Glomerular endothelial cell (primary cell): ENCODE data around the gene CTNND2. TPM values are rescaled to one million over a fixed set of nuclear protein-coding genes. Genes with fewer than 3 reads are reported as not detected.

Experiments
- DNase-seq: peaks from one replicate; pipeline ENCODE4 v3.0.0-alpha.2; 2011; ENCODE audit warnings: low read depth, low spot score; ENCODE audit errors: extremely low read depth
- total RNA-seq: library from RNA; depleted of rRNA; stranded (reverse); fragments of >200 nt; gene quantifications from 2 replicates; pipeline ENCODE4 v1.2.3, GENCODE V29; 2015

CTNND2 gene
- total RNA-seq, 1 donor from 2014 or later = not detected

- no peak for DNase-seq
These were observed 611.4 kb downstream of the CTNND2 start for GRCh38 chr5:11292648-11293356.

DNA sequence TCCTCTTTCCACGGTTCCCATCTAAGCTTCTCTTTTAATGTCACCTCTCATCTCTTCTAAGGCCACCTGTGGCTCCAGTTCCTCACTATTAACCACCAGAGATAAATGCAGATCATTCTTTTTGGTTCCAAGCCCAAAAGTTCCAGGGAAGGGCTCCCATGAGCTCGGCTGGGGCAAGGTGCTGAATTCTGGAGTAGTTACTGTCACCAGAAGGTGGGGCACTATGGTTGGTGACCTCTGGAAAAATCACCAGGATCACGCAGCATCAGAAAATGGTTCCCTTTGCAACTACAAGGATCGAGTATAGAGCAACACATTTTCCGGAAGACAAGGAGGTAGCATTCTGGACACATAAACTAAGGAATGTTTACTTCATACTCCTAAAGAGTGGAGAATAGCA, 614.5 kb downstream of the CTNND2 start:
- DNase-seq = no peak

- no peak for DNase-seq
These were observed 615.0 kb downstream of the CTNND2 start for GRCh38 chr5:11289208-11289607.

DNA sequence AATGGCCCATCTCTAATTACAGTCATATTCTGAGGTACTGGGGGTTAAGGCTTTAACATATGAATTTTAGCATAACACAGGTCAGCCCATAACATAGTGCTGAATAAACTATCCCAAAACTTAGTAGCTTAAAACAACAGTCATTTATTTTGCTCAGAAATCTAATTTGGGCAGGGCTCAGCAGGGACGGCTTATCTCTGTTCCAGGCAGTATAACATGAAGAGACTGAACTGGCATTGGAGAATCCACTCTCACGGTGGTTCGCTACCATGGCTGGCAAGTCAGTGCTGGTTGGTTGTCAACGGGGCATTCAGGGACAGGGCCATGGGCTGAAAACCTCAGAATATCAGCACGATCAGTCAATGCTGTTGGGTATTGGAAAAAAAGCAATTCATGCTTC, 622.4 kb downstream of the CTNND2 start:
- DNase-seq = no peak

- no peak for DNase-seq
These were observed 626.9 kb downstream of the CTNND2 start for GRCh38 chr5:11277323-11277722.

GRCh38 chr5:11273180-11273903, 630.9 kb downstream of the CTNND2 start:
- no peak for DNase-seq

GRCh38 chr5:11269515-11269914, 634.7 kb downstream of the CTNND2 start:
- DNase-seq = no peak

DNA sequence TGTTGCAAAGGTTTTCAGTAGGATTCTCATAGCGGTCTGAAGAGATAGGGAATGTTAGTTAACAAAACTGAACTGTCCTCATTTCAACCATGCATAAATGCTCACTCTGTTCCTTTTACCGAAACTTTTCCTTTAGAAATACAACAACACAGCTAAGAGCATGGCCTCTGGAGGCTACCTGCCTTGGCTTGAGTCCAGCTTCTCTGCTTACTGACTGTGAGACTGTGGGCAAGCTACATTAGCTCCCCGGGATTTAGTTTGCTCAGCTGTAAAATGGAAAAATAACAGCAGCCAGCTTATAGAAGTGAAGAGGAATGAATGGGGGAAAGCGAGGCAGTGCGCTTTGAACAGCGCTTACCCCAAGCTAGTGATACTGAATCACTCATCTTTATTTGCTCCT, 635.4 kb downstream of the CTNND2 start:
- no peak for DNase-seq

DNA sequence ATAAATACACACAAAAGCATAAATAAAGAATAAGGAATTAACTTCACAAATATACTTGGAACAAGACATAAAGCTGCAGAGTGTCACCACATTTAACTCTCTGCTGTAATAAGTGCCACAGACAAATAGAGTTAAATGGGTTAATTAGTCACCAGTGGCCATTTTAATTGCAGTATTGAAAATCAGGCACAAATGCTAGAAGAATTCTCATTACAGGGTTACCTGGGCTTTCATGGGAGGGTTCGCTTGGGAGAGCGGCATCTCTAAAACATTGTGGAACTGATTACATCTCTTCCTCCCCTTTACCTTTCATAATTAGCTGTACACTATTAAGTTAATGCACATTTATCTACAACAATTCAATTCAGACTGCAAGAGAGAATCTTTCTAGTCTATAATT, 637.9 kb downstream of the CTNND2 start:
- no peak for DNase-seq

DNA sequence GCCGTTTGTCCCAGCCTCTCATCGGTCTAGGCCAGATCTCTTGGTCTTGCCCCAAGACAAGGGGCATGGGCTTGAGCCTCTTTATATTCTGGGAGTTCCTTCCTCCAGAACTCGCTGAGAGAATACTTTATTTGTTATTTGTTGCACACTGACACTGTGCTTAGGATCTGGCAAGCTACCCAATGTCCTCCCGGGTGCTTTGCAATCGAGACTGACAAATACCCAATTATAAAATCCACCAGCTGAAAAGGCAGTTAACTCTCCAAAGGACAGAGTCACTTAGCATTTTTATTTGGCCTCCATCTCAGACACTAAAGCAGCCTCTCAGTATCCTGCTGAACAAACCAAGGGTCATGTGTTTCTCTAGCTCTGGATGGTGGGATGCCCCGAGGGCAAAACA, 643.0 kb downstream of the CTNND2 start:
- DNase-seq = no peak

DNA sequence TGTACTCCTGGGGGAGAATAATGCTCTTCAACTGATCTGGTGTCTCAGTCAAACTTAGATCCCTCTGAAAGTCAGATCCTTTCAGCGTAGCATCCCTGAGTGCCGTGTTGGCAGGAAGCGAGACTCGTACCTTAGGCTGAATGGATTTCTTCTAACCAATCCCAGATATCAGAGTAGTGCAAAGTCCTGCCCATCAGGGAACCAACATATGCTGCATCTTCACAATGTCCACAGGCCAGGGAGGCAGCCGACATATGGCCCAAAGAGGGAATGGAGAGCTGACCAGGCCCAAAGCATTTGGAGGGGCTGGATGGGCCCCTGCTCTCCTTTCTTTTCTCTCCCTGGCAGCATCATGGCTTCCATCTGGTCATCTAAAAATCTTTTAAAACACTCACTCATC, 646.2 kb downstream of the CTNND2 start:
- DNase-seq = no peak

DNA sequence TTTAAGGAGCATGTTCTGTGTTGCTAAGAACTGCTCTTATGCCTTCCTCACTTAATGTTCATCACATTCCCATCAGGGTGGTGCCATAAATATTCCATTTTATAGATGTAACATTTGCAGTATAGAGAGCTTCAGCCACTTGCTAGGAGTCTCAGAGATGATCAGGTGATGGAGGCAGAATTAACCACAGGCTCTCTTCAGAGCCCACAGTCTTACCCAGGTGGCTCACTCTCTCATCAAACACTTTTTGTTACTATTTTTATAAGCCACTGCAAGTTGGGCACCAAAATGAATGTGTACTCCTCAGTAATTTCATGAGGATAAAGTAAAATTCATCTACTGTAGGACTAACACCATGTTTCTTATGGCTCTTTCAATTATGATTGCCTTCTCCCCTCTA, 651.7 kb downstream of the CTNND2 start:
- no peak for DNase-seq

DNA sequence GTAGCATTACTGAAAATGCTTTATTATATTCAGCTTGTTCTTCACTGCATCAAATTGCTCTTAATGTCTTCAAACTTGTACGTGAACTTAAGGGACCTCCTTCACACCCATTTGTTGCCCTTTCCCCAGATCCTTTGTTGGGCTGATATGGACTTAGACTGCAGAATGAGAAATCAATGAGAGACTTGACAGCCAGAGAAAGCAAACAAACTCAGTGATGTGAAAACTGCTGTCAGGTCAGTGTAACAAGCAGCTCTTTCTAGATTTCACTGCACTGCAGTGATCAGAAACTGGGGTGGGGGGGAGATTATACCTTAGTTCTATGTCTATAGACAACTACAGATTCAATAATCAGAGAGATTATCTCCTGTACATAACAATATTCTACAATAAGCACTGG, 652.2 kb downstream of the CTNND2 start:
- DNase-seq = no peak

GRCh38 chr5:11251247-11251646, 653.0 kb downstream of the CTNND2 start:
- no peak for DNase-seq

- no peak for DNase-seq
These were observed 655.3 kb downstream of the CTNND2 start for GRCh38 chr5:11248966-11249365.

GRCh38 chr5:11247224-11247623, 657.0 kb downstream of the CTNND2 start:
- DNase-seq = no peak

DNA sequence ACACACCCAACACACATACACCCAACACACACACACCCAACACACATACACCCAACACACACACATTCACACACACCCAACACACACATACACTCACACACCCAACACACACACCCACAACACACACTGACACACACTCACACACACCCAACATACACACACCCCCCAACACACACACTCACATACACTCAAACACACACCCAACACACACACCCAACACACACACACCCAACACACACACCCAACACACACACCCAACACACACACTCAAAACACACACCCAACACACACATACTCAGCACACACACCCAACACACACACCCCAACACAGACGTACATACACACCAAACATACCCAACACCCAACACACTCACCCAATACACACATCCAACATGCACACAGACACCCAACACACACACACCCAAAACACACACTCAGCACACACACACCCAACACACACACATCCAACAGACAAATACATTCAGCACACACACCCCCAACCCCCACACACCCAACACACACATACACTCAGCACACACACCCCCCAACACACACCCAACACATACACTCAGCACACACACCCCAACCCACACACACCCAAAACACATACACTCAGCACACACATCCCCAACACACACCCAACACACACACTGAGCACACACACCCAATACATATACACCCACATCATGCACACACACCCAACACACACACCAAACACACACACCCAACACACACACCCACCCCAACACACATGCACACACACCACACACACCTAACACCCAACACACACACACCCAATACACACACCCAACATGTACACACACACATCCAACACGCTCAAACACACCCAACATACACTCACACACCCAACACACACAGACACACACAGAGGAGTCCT, 663.7 kb downstream of the CTNND2 start:
- no peak for DNase-seq

GRCh38 chr5:11239261-11240015, 664.8 kb downstream of the CTNND2 start:
- DNase-seq = no peak

DNA sequence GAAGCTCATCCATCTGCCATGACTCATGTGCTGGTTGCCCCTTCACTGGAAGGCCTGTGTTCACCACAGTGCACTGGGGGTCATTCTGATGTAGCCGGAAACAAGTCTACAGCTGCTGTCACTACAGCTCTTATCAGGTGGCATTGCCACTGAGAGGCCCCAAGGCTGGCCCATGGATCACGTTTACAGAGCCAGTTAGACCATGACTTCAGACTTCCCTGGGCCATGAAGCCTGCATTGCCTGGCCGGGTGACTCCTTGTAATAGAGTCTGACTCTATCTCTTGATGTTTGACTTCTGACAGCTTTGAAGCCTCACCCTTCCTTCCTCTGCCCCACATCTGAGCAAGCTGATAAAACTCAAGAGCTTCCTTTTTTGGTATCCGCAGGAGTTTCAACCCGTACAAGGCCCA, 669.7 kb downstream of the CTNND2 start:
- no peak for DNase-seq

DNA sequence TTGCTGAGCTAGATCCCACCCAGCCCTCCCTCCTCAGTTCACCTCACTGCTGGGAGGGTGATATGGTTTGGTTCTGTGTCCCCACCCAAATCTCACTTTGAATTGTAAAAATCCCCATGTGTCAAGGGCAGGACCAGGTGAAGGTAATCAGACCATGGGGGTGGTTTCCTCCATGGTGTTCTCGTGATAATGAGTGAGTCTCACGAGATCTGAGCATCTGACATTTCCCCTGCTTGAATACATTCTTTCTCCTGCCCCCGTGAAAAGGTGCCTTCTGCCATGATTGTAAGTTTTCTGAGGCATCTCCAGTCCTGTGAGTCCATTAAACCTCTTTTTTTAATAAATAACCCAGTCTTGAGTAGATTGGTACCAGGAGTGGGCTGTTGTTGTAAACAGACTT, 673.4 kb downstream of the CTNND2 start:
- DNase-seq = no peak

DNA sequence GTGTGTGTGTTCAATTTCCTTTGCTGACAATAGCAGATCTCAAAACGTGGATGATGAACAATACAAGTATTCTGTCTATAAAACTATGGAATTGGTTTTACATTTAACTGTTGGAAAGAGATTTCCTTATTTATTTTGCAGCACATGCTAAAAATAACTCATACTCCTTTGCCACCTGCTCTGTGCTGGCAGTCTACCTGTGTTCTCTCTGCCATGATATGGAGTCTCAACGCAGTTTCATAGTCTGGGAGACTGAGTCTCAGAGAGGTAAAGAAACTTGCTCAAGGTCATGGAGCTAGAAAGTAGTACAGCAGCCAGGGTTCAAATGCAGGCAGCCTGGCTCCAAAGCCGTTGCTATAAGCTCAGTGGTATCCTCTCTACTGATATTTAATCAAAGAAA, 677.2 kb downstream of the CTNND2 start:
- DNase-seq = no peak
